Naive thymus-derived CD8-positive, alpha-beta T cell (primary cell): Measurements from ENCODE around the gene AURKAIP1. TPM values are rescaled to one million over a fixed set of nuclear protein-coding genes. Genes with fewer than 3 reads are reported as not detected.
A peak's percentile ranks its signal among the peaks of the same experiment; 100 is the strongest.

ENCODE experiments used
- ATAC-seq, 2 donors: fragments of 150-1000 bp; cut with Tn5 transposase in 1 of 2; sonication (Bioruptor Pico), chemical (Tn5 transposase) in 1 of 2; 1 replicate in 1 of 2; 2 replicates in 1 of 2; pipeline ENCODE4 v1.10.0; 2021; ENCODE audit warnings: mild to moderate bottlenecking in 2 of 2, moderate library complexity in 2 of 2
- POLR2A ChIA-PET: fragments of 350-600 bp; sonication (Branson Sonifier 250); formaldehyde crosslinking; loops from one replicate; lab custom pipeline; 2021; ENCODE audit warnings: antibody characterized with exemption; lab: Charles Lee
- DNase-seq, 10 donors: peaks; one replicate each; pipeline versions ENCODE4 v3.0.0 to v3.0.0-alpha.2; 2020 to 2022
- H3K27ac Mint-ChIP-seq, 10 donors: one replicate each; pipeline ENCODE4 v1.8.0; 2020 to 2022; ENCODE audit warnings: mild to moderate bottlenecking in 10 of 10, mixed read lengths in 10 of 10, moderate library complexity in 4 of 10, inconsistent platforms in 1 of 10
- H3K27me3 Mint-ChIP-seq, 5 donors: one replicate each; pipeline ENCODE4 v1.8.0; 2021 to 2022; ENCODE audit warnings: mixed read lengths in 5 of 5
- H3K36me3 Mint-ChIP-seq, 3 donors: one replicate each; pipeline ENCODE4 v1.8.0; 2020 to 2022; ENCODE audit warnings: mixed read lengths in 3 of 3, mild to moderate bottlenecking in 2 of 3, inconsistent platforms in 1 of 3
- H3K4me1 Mint-ChIP-seq, 4 donors: one replicate each; pipeline ENCODE4 v1.8.0; 2021 to 2022; ENCODE audit warnings: mixed read lengths in 4 of 4
- H3K4me3 Mint-ChIP-seq, 10 donors: one replicate each; pipeline ENCODE4 v1.8.0; 2020 to 2022; ENCODE audit warnings: mild to moderate bottlenecking in 10 of 10, mixed read lengths in 10 of 10, moderate library complexity in 6 of 10, inconsistent platforms in 1 of 10
- H3K9me3 Mint-ChIP-seq, 9 donors: one replicate each; pipeline ENCODE4 v1.8.0; 2020 to 2022; ENCODE audit warnings: mixed read lengths in 9 of 9, mild to moderate bottlenecking in 3 of 9, inconsistent platforms in 1 of 9, moderate library complexity in 1 of 9
- polyA plus RNA-seq, 3 donors: library from polyadenylated mRNA; unstranded; fragments of 300-500 nt; fragmentation: Illumina TruSeq; gene quantifications; one replicate each; pipeline ENCODE4 v1.2.3, GENCODE V29; 2021
- total RNA-seq, 8 experiments: library from RNA in 2 of 8; stranded (reverse) in 2 of 8; gene quantifications; one replicate each; pipeline ENCODE4 v1.2.3 and lab custom pipeline; 2021 to 2026

The AURKAIP1 gene
- total and polyA plus RNA-seq, 5 experiments from 2014 or later = 68.0 to 169 (median 146) TPM

GRCh38 chr1:1366699-1367066 is 8.3 kb downstream of the AURKAIP1 start:
- no peaks in the 10 kb centered on the region for H3K36me3 Mint-ChIP-seq
- no peak for DNase-seq
- H3K4me3 Mint-ChIP-seq = no peak overlapping the region
- ATAC-seq = no peak
- H3K4me1 Mint-ChIP-seq = peaks cover 0 to 22% (median 10%) of the 10 kb centered on the region in 4 donors
- no peak overlapping the region for H3K27ac Mint-ChIP-seq
- no peaks in the 10 kb centered on the region for H3K27me3 Mint-ChIP-seq
- H3K9me3 Mint-ChIP-seq = no peaks in the 10 kb centered on the region
- POLR2A ChIA-PET = no interaction called here

- DNase-seq (no peak), ATAC-seq (no peak)
- Mint-ChIP-seq H3K27me3 (peaks cover 0 to under 1% (median 0%) of the 10 kb centered on the region in 5 donors), H3K4me1 (peaks cover 0 to 19% (median 6%) of the 10 kb centered on the region in 4 donors), H3K4me3 (no peak overlapping the region), H3K36me3 (no peaks in the 10 kb centered on the region), H3K27ac (no peak overlapping the region), H3K9me3 (no peaks in the 10 kb centered on the region)
- POLR2A ChIA-PET = interaction anchor here (1.0 kb wide), 1 partner anchor 12 kb away, joined by 4 read pairs; no protein-coding TSS in a partner anchor
These were observed 8.9 kb downstream of the AURKAIP1 start for GRCh38 chr1:1365875-1366698.

DNA sequence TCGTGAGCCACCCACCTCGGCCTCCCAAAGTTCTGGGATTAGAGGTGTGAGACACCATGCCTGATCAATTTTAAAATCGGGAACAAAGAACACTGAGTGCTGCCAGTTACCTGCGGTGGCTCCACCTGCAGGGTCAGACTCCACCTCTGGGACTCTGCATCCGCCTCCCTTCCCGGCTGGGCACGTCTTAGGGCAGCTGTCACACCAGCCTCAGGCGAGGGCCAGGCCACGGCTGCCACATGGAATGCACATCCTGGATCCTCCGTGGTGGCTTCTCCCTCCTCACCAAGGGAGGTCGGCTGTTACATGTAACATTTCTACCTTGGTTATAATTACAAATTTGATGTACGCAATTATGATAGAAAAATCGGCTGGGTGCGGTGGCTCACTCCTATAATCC is 10.7 kb downstream of the AURKAIP1 start:
- H3K27me3 Mint-ChIP-seq = peaks cover 0 to 6% (median 0%) of the 10 kb centered on the region in 5 donors
- peak overlapping the region in 1 of 10 donors; percentile 62 for H3K27ac Mint-ChIP-seq
- H3K4me1 Mint-ChIP-seq = peaks cover 8 to 19% (median 11%) of the 10 kb centered on the region in 4 donors
- no peaks in the 10 kb centered on the region for H3K36me3 Mint-ChIP-seq
- H3K4me3 Mint-ChIP-seq = no peak overlapping the region
- H3K9me3 Mint-ChIP-seq = no peaks in the 10 kb centered on the region
- DNase-seq = no peak
- no peak for ATAC-seq
- POLR2A ChIA-PET = no interaction called here

DNA sequence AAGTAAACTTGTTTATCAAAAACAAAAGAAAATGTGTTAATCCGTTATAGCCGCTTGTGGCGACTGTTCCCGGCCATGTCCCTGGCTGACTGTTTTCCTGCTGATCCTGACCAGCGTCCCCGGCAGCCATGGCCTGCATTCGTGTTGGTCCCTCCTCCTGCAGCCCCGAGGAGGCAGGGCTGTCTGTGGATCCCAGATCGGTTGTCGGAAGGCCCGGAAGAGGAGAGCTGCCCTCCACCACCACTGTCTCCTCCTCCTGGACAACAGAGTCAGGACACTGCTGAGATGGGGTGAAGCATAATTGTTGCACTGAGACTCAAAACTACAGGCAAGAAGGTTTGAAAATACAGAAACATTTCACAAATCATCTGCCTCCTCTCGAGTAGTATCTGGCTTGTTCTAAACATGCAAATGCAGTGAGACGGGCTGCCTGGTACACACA is 13.0 kb downstream of the AURKAIP1 start:
- Mint-ChIP-seq H3K27me3 (peaks cover 0 to 7% (median 0%) of the 10 kb centered on the region in 5 donors), H3K27ac (peak overlapping the region in 3 of 10 donors; percentile 5 to 58 (median 32)), H3K4me1 (peaks cover 13 to 36% (median 24%) of the 10 kb centered on the region in 4 donors), H3K36me3 (no peaks in the 10 kb centered on the region), H3K4me3 (no peak overlapping the region), H3K9me3 (no peaks in the 10 kb centered on the region)
- peak in 1 of 10 donors; percentile 16 for DNase-seq
- POLR2A ChIA-PET = interaction anchor here (1.2 kb wide), 1 partner anchor 13 kb away, joined by 4 read pairs; the partner anchor contains the start of gene AURKAIP1
- ATAC-seq = no peak

GRCh38 chr1:1361233-1361981 is 13.6 kb downstream of the AURKAIP1 start:
- DNase-seq = peak in 1 of 10 donors; percentile 54
- Mint-ChIP-seq H3K36me3 (no peaks in the 10 kb centered on the region), H3K4me1 (peaks cover 13 to 36% (median 24%) of the 10 kb centered on the region in 4 donors), H3K27me3 (peaks cover 0 to 7% (median 0%) of the 10 kb centered on the region in 5 donors), H3K9me3 (no peaks in the 10 kb centered on the region), H3K27ac (peak overlapping the region in 1 of 10 donors; percentile 22), H3K4me3 (peak overlapping the region in 2 of 10 donors; percentile 1 to 34)
- ATAC-seq = no peak
- POLR2A ChIA-PET = no interaction called here

- POLR2A ChIA-PET = interaction anchor here (2.2 to 2.3 kb wide), 2 partner anchors 10 to 15 kb away, joined by 12 to 37 read pairs; partner anchors contain the start of gene AURKAIP1
- H3K27ac Mint-ChIP-seq = peak overlapping the region in 3 of 10 donors; percentile 22 to 34 (median 31)
- H3K4me1 Mint-ChIP-seq = peaks cover 13 to 36% (median 24%) of the 10 kb centered on the region in 4 donors
- peak in 1 of 10 donors; percentile 31 for DNase-seq
- H3K9me3 Mint-ChIP-seq = no peaks in the 10 kb centered on the region
- no peak for ATAC-seq
- H3K36me3 Mint-ChIP-seq = no peaks in the 10 kb centered on the region
- H3K4me3 Mint-ChIP-seq = peak overlapping the region in 3 of 10 donors; percentile 1 to 39 (median 34)
- H3K27me3 Mint-ChIP-seq = peaks cover 0 to 7% (median 0%) of the 10 kb centered on the region in 5 donors
These were observed 14.4 kb downstream of the AURKAIP1 start for GRCh38 chr1:1360506-1361169.

GRCh38 chr1:1359664-1360468 is 15.1 kb downstream of the AURKAIP1 start:
- peak overlapping the region in 9 of 10 donors; percentile 40 to 82 (median 78) for H3K4me3 Mint-ChIP-seq
- H3K9me3 Mint-ChIP-seq = no peaks in the 10 kb centered on the region
- H3K36me3 Mint-ChIP-seq = no peaks in the 10 kb centered on the region
- no peak for ATAC-seq
- H3K27ac Mint-ChIP-seq = peak overlapping the region in 9 of 10 donors; percentile 71 to 94 (median 89)
- POLR2A ChIA-PET = interaction anchor here (1.4 to 3.3 kb wide), 4 partner anchors 10 to 47 kb away, joined by 3 to 37 read pairs (median 12); partner anchors contain the start of genes AURKAIP1 and MRPL20
- H3K4me1 Mint-ChIP-seq = peaks cover 13 to 36% (median 24%) of the 10 kb centered on the region in 4 donors
- DNase-seq = peak in 2 of 10 donors; percentile 8 to 45
- peaks cover 0 to 7% (median 0%) of the 10 kb centered on the region in 5 donors for H3K27me3 Mint-ChIP-seq

- Mint-ChIP-seq H3K27ac (peak overlapping the region; percentile 70 to 94 (median 88)), H3K4me1 (peaks cover 13 to 37% (median 25%) of the 10 kb centered on the region in 4 donors), H3K36me3 (no peaks in the 10 kb centered on the region), H3K9me3 (no peaks in the 10 kb centered on the region), H3K27me3 (peaks cover 0 to 7% (median 0%) of the 10 kb centered on the region in 5 donors), H3K4me3 (peak overlapping the region; percentile 34 to 82 (median 78))
- ATAC-seq (peak; percentile 83 to 90), DNase-seq (peak in 5 of 10 donors; percentile 8 to 77 (median 58))
- POLR2A ChIA-PET = interaction anchor here (0.6 to 3.3 kb wide), 5 partner anchors 11 to 96 kb away, joined by 3 to 37 read pairs (median 12); partner anchors contain the start of genes AURKAIP1 and MRPL20
These were observed 15.7 kb downstream of the AURKAIP1 start for GRCh38 chr1:1359308-1359663.

DNA sequence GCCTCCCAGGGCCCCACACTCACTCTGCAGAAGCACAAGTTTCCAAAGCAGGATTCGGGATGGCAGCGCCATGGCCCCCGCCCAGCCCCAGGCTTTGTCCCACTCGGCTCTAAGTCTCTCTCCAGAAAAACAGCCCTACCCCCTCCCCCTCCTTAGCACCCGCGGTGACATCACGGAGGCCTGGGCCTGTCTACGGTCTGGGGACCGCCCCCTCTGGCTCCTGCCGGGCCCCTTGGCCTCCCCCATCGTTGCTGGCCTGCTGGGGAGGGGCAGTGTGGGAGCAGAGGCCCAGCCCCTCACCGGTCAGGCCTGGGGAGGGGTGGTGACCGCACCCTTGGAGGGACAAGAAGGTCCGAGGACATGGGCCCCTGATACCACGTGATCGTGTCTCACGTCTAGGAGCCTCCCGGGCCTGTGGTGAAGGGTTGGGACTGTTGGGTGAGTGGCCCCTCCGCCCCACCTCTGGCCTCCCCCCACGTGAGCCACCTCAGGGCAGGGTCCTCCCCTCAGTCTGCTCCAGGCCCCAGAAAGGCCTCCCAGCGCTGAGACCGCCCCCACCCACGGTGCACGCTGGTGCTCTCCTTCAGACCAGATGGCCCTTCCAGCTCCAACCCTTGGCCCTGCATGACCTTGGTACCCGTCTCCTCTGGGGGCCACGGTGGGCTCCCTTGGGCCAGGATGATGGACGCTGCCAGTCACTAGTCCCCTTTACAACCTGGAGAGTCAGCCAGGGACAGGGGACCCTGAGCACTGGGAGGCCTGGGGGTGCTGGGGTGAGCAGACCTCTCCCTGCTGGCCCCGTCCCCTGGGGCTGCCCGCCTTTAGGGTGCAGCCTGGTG is 16.4 kb downstream of the AURKAIP1 start, which contains the start of gene MXRA8:
TSS of gene MXRA8 (minus strand) at position 123 of the 839 bp plus-strand sequence. CDS start at position 72, 51 bp downstream.
- POLR2A ChIA-PET = interaction anchor here (0.6 to 7.4 kb wide), 6 partner anchors 10 to 96 kb away, joined by 3 to 105 read pairs (median 12); partner anchors contain the start of genes AURKAIP1 and MRPL20
- Mint-ChIP-seq H3K4me1 (peaks cover 13 to 39% (median 30%) of the 10 kb centered on the region in 4 donors), H3K27ac (peak within 1 kb of the TSS; percentile 70 to 94 (median 88)), H3K27me3 (peaks cover 0 to 8% (median 0%) of the 10 kb centered on the region in 5 donors), H3K36me3 (no peaks in the 10 kb centered on the region), H3K9me3 (no peaks in the 10 kb centered on the region), H3K4me3 (peak within 1 kb of the TSS; percentile 34 to 82 (median 78))
- DNase-seq = peak in 1 of 10 donors; percentile 7
- ATAC-seq = peak; percentile 21 to 29

GRCh38 chr1:1357871-1358432 is 17.1 kb downstream of the AURKAIP1 start:
- H3K36me3 Mint-ChIP-seq = no peaks in the 10 kb centered on the region
- H3K4me1 Mint-ChIP-seq = peaks cover 15 to 45% (median 36%) of the 10 kb centered on the region in 4 donors
- peaks cover 0 to 8% (median 0%) of the 10 kb centered on the region in 5 donors for H3K27me3 Mint-ChIP-seq
- H3K27ac Mint-ChIP-seq = peak overlapping the region in 8 of 10 donors; percentile 1 to 88 (median 36)
- H3K9me3 Mint-ChIP-seq = no peaks in the 10 kb centered on the region
- DNase-seq (peak in 1 of 10 donors; percentile 3), ATAC-seq (no peak)
- H3K4me3 Mint-ChIP-seq = peak overlapping the region in 8 of 10 donors; percentile 8 to 82 (median 52)
- POLR2A ChIA-PET = interaction anchor here (3.3 to 7.4 kb wide), 2 partner anchors 10 to 14 kb away, joined by 12 to 105 read pairs; partner anchors contain the start of gene AURKAIP1
